GM18868 (cell line): ENCODE measurements around the gene GALNT10.
"Not testable (repeated sequence)": the region's sequence is repeated elsewhere in the genome, so short reads cannot be mapped to it uniquely, and the experiment has no call there.

Source experiments
- ATAC-seq: cut with Tn5 transposase; IDR thresholded peaks from one replicate; pipeline ENCODE4 v1.9.1; 2021; ENCODE audit warnings: mild to moderate bottlenecking, moderate library complexity; ENCODE audit not compliant: unreplicated experiment

GALNT10 gene

GRCh38 chr5:154346427-154346826 is 155.9 kb downstream of the GALNT10 start:
- ATAC-seq, result no peak

GRCh38 chr5:154349626-154350264 is 159.2 kb downstream of the GALNT10 start:
- no peak for ATAC-seq

GRCh38 chr5:154351141-154351540 is 160.6 kb downstream of the GALNT10 start:
- ATAC-seq, result no peak

DNA sequence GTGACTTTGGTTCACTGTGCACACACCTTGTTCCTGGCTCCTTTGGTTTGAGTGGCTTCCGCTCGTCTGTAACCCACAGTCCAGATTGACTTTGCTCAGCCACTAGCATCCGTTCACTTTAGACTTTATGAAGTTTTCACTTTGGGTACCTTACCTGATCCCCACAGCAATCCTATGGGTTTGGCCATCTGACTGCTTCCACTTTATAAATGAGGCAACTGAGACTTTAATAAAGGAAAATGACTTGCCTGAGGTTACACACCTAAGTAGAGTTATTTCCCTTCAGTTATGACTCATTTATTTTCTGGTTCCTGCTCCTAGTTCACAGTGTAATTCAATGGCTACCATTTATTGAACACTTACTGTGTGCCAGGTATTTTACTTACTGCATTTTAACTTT is 161.0 kb downstream of the GALNT10 start:
- peak; percentile 77 for ATAC-seq

GRCh38 chr5:154352960-154353548 is 162.5 kb downstream of the GALNT10 start:
- no peak for ATAC-seq

- ATAC-seq, result no peak
These were observed 164.6 kb downstream of the GALNT10 start for GRCh38 chr5:154355129-154355611.

- ATAC-seq, result no peak
These were observed 165.6 kb downstream of the GALNT10 start for GRCh38 chr5:154356020-154356655.

- no peak for ATAC-seq
These were observed 166.4 kb downstream of the GALNT10 start for GRCh38 chr5:154356958-154357357.

- no peak for ATAC-seq
These were observed 168.1 kb downstream of the GALNT10 start for GRCh38 chr5:154358516-154359220.

GRCh38 chr5:154359221-154359573 is 168.7 kb downstream of the GALNT10 start:
- ATAC-seq, result no peak

GRCh38 chr5:154360241-154360640 is 169.7 kb downstream of the GALNT10 start:
- not testable (repeated sequence) for ATAC-seq

DNA sequence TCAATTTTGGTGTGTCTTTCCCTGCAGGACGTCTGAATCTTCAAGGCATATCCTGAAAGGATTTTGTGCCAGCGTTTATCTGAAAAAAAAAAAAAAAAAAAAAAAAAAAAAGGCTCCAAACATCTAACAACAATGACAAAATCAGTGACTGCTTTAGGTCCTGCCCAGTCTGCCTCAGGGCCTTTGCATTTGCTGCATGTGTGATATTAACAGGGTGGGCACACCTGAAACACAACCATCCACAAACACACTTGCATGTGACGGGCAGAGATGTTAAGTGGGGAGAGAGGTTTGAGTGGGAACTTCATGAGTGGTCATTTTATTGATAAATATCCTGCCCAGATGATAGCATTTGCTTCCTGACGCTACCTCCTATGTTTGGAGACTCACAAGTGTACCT is 172.9 kb downstream of the GALNT10 start:
- ATAC-seq, result no peak

DNA sequence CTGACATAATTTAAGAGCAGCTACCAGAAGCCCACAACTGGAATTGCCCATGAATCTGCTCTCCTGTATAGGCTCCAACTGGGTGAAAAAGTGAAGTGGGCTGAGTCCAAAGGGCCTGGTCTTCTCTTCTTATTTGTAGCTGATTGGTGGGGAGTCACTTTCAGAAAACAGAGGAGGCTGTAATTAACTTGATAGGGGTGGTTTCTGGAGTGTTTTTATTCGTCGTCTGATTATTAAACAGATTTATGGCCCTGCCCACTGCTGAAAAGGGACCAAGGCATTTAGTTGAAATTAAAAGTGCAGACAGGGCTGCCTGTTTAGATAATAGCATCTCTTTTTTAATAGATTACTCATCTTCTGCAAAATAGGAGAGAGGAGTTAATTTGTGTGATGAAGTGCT is 174.2 kb downstream of the GALNT10 start:
- ATAC-seq, result no peak

DNA sequence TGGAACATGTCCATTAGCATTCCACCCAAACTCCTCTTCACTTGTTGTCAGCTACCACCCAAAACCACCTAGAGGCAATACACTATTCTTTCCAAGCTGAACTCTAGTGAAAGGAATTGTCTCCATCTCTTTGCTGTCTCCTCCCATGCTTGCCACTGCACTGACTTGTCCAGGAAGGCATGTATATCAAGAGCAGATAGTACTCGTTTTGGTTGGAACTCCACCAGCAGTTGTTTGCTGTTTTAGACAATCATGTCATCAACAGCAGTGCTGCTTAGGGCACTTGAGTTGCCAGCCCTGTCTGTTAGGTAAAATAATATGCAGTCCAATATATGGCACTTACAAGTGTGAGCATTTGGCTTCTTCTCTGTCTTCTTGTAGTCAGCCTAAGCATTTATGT is 175.3 kb downstream of the GALNT10 start:
- ATAC-seq, result no peak

DNA sequence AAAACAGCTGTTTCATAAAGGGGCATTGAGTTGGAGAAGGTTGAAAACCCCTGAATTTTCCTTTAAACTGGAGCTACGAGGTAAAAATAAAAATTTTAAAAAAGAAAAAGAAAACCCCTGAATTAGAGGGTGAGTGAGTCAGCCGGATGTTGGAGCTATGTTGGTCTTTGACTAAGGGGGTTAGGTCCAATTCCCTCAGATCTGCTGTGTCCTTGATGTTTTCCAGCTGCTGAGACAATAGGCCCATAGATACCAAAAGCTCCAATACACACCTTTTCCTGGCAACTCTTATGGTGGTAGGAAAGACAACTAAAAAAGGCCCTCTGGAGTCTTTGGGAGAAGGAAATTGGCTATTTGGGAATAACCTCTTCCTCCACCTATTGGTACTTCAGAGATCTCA is 175.8 kb downstream of the GALNT10 start:
- no peak for ATAC-seq

DNA sequence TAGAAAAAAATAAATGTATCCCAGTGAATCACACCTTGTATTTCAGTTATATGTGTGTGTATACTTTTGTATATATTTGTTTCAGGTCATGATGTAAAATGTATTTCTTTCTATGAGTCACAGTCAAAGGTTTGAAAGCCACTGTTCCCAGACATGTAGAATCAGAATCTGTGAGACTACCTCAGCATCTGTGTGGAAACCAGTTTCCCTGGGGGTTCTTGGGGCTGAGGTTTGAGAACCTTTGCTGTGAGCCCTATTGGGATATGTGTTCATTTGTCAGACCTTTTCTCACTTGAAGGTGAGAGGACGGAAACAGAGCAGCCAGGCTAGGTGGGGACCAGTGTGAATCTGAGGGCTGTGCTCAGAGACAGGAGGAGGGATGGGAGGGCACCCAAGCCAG is 176.6 kb downstream of the GALNT10 start:
- ATAC-seq, result peak; percentile 88

GRCh38 chr5:154368041-154368800 is 177.7 kb downstream of the GALNT10 start:
- no peak for ATAC-seq

DNA sequence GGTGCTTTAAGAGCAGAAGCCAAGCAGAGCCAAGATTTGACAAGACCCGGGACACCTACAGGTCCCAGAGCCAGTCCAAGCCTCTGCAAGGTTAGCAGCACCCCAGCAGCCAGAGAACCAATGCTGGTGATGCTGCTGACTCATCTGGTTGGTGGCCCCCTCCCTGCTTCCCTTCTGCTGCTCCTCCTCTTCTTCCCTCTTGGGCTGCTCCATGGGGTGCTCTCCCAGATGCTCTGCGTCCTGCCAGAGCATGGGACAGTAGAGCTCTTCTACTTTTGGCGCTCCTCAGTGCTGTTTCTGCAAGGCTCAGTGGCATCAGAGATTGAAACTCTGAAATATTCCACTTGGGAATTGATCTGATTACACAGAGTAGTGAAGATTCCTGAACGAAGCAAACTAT is 179.1 kb downstream of the GALNT10 start:
- no peak for ATAC-seq

DNA sequence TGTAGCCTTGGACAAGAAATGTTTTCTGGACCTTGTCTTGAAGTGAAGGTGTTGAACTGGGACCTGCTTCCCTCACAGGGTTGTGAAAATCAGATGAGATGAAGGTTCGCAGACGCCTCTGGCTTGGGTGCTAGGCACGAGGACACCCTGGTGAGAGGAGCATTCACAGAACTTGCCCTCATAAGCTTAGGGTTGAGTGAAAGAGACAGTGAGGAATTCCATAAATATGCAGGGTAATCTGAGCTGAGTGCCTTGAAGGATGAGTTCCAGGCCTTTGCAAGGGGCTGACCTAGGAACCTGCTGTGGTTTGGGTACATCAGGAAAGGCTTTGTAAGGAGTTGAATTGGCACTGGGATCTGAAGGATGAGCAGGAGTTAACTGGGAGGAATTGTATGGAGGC is 179.6 kb downstream of the GALNT10 start:
- no peak for ATAC-seq

- ATAC-seq, result no peak
These were observed 180.3 kb downstream of the GALNT10 start for GRCh38 chr5:154370813-154371212.

DNA sequence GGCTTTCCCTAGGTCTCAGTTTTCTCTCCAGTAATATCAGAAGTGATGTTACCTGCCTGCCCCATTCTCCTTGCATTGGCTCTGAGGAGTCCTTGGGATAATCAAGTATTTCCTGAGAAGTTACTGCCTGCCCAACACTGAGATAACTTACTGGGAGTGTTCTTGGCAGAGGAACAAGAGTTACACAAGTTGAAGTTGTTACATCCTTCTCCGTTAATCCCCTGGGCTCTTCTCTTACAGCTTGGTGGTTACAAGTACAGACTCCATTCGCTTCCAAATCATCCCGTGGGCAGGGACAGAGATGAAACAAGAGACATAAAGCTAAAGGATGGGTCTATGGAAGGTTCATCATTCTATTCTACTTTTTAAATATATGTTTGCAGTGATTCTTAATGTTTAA is 181.2 kb downstream of the GALNT10 start:
- no peak for ATAC-seq
